NCI-H2029 (cell line): ENCODE data around the gene NFAM1.
A peak's percentile ranks its signal among the peaks of the same experiment; 100 is the strongest.

ENCODE experiments used
- DNase-seq: peaks from one replicate; lab custom pipeline; 2025; lab: John Stamatoyannopoulos, UW

NFAM1 gene

DNA sequence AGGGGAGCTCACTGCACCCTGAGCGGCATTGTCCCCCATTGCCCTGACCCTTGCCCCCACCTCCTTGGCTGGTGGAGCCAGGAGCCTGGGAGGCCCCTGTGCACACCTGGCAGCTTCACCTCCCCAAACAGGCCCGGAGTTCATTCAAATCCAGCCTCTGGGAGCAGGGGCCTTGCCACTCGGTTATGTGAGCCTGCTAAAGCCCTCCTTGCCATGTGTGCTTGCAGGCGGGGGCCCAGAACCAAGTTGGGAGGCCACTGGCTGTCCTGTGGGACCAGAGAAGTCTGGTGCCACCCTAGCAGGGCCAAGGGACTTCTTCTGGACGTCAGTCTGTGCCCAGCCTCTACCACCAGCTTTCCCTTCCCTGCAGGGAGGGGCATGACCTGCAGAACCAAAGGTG lies 48.9 kb downstream of the NFAM1 start:
- no peak for DNase-seq

DNA sequence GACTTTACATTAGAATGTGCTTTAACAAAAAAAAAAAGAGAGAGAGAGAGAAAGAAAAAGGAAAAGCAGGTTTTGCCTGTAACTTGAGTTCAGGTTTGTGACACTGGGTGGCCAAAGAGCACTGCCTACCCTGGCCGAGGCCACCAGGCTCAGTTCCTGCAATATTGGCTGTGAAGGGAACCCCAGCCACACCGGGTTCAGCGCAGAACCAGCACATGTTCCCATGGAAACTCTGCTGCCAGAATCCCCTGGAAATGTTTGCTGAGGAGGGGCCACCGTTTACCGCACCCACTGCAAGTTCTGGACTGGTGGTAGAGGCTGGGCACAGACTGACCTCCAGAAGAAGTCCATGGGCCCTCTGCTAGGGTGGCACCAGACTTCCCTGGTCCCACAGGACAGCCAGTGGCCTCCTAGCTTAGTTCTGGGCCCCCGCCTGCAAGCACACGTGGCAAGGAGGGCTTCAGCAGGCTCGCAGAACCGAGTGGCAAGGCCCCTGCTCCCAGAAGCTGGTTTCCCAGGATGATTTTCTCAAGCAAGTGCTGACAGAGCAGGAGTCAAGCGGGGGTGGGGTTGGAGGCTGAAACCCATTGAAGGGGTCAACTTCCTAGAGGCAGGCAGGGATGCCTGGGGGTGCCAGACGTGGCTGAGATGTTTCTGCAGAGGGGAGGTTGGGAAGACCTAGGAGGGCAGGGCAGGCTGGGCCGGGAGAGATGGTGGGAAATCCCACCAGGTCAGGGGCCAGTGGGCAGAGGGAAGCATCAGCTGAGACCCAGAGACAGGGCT lies 51.2 kb downstream of the NFAM1 start:
- no peak for DNase-seq

DNA sequence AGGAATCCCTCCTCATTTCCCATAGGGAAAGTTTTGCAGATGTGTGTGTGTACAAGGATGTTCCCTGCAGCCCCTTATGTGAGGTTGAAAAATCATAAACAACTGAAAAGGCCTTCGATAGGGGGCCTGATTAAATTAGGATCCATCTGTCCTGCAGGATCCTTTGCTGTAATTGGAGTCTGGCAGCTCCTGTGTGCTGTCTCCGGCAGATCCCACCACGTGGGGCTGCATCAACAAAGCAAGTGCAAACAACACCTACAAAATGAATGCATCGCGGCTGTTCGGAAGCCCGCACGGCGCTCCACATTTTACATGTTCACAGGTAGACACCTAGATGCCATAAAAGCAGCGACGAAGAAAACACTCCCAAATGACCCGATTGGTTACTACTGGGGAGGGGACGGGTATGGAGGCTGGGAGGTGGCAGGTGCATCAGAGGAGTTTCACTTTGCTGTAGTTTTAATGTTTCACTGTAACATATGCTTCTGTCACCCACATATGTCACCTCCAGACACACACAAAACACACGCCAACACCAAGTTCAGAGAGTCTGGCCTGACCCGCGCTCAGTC lies 52.2 kb downstream of the NFAM1 start:
- DNase-seq = no peak

DNA sequence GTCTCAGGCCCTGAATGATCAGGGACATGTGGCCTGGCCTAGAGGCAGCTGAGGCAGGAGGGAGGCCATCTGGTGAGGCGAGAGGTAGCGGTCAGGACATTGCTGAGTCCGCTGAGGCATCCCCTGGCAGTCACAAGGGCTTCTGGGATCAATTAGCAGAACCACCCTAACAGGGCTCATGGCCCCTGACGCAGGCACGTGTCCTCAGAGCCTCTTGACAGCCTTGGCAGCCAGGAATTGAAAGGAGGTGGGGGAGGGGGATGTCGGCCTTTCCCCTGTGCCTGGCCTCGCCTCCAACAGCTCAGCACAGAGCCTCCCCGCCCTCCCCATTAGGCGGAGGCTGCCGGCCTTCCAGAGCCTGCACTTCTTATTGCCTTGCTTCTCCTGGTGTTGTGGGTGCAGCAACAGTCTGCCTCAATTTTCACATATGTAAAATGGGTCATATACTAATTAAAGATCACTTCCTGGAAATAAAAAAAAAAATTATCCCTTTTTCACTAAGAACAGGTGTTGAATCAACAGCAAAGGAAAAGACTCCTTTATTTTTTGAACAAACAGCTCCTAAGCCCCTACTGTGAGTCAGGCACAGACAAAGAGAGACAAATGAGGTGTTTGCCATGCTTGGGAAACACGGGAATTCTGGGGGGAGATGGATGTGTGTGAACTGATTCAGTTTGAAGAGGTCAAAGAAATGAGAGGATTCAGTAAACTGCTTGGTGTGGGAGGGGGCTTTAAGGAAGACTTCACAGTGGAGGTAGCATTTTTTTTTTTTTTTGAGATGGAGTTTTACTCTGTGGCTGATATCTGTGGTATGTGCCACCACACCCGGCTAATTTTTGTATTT lies 55.3 kb downstream of the NFAM1 start:
- DNase-seq = peak; percentile 85

DNA sequence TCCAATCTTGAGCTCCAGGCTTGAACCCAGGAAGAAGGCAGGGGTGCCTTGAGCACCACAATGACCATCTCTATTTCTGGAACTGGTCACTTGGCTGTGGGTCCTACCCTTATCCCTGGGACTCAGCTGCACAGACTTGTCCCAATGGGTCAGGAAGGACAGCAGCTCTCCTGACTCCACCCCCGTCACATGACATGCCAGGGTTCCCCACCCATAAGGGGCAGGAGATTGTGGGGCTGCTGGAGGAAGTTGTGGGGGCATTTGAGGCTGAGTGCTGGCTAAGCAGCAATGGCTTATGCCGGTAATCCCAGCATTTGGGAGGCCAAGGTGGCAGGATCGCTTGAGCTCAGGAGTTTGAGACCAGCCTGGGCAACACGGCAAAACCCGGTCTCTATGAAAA lies 56.2 kb downstream of the NFAM1 start:
- DNase-seq = no peak

DNA sequence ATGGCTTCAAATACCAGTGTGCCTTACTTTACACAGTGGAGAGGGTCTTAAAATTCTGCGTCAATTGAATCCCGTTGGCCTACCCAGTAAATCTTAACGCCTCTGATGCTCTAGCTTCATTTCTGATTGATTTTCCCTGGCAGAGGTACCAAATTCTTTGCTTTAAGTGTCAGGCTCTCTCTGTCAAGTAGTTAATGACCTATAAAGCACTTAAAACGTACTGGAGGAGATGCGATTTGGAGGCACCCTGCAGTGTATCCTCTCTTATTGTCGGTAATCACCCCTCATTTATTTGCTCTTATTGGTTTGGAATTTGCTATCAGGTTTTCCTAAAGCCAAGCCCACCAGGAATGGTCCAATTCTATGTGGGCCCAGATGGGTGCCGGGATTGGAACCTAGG lies 59.2 kb downstream of the NFAM1 start:
- no peak for DNase-seq

DNA sequence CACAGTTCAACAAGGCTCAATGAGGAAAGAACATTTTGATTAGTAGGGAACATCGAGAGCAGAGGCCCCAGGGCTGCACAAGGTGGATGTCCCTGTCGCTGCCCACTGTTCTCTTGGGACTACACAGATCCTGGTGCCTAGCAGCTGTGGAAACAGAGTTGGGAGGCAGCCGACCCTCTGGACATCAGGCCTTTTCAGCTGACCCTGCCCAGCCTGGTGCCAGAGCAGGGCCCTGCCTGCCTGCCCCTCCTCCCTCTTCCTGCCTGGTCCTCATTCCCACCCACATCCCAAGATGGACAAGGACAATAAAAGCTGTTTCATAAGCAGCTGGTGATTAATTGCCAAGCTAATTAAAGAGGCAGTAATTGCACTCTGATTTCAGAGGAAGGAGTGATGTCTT lies 60.7 kb downstream of the NFAM1 start:
- no peak for DNase-seq

DNA sequence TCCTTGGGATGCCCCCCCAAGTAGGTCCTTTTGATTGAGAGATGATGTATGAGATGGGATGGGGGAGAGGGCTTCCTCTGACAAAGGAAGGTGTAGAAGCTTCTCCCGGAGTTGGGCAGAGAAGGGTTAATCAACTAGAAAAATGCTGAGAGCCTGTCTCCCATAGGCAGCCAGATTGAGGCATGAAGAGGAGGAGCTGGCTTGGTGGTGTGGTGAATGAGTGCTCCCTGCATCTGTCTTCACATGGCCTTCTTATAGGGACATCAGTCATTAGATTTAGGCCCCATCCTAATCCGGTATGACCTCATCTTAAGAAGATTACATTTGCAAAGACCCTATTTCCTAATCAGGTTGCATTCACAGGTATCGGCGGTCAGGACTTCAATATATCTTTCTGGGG lies 61.1 kb downstream of the NFAM1 start:
- DNase-seq = no peak

DNA sequence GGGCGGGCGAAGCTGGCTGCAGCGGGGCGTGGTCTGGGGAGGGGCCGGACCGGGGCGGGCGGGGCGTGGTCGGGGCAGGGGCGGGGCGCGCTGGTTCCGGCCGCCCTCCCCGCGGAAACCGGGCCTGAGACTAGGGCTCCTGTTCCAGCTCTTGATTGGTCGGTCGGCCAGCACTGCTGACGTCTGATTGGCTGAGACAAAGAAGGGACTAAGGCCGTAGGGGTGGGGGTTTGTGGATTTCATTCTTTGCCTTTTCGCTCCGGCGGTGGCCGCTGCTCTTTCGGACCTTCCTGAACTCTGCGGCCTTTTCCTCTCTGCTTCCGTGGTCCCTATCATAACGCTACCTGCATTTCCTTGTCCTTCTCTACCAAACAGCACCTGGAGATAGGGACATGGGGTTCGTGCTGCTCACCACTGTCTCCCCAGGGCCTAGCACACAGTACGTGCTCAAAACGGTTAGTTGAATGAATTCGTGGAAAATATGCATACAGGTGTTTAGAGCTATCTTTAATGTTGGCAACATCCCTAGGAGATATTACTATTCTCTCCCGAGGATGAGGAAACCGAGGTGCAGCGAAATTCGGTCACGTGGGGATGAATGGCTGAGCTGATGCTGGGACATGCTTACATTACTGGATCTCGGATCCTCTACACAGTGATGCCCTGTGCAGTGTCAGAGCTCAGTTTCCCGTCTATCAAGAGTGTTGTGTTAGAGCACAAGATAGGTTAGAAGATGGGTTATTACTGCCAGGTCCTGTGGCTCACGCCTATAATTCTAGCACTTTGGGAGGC lies 62.8 kb downstream of the NFAM1 start:
- peak; percentile 87 for DNase-seq

DNA sequence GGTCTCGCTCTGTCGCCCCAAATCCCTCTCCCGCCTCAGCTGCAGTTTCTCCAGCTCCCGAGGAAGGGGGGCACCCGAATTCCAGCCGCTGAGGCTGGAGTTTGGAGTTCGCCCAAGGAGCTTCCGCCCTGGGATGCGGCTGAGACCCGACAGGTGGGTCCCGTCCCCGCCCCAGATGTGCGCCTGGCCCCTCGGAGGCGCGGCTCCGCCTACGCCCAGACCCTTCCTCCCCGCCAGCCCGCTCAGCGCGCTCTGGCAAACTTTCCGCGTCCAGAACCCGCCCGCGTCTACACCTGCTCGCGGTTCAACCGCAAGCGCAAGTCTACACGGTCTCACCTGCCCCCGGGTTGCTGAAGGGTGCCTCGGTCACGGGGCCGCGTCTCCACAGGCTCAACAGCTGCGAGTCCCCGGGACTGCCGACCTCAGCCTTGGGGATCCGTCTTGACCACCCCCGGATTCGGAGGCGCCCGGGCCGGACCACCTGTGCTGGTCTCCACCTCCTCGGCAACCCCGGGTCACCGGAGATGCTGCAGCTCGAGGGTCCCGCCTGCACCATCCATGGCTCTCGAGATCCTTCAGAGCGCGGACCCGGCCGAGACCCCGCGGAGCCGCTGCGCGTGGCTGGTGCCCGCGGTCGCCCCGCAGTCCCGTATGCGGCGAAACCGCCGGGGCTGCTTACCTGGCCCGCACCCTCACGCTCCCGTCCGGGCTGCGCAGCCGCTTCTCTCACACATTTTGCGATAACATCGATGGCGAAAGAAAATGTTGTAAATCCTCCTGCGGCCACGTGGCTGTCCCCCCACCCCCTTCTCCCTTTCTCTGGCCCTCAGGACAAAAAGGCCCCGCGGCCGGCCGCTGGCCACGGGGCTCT lies 63.6 kb downstream of the NFAM1 start:
- DNase-seq = no peak

DNA sequence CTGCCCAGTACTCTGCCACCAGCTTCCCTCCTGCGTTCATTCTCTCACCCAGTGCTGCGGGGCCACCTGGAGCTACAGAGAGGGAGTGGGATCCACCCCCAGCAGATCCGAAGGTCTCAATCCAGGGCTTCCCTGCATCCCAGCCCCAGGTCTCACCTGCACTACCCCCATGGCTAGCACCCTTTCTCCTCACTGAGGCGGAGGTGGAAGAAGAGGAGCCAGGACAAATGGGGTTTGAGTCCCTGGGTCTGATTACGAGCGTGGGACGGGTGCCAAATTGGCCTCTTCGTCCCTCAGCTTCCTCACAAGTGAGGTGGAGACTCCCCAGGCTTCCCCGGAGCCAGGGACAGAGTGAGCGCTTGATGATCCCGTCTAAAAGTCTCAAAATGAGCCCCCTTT lies 64.2 kb downstream of the NFAM1 start:
- no peak for DNase-seq

DNA sequence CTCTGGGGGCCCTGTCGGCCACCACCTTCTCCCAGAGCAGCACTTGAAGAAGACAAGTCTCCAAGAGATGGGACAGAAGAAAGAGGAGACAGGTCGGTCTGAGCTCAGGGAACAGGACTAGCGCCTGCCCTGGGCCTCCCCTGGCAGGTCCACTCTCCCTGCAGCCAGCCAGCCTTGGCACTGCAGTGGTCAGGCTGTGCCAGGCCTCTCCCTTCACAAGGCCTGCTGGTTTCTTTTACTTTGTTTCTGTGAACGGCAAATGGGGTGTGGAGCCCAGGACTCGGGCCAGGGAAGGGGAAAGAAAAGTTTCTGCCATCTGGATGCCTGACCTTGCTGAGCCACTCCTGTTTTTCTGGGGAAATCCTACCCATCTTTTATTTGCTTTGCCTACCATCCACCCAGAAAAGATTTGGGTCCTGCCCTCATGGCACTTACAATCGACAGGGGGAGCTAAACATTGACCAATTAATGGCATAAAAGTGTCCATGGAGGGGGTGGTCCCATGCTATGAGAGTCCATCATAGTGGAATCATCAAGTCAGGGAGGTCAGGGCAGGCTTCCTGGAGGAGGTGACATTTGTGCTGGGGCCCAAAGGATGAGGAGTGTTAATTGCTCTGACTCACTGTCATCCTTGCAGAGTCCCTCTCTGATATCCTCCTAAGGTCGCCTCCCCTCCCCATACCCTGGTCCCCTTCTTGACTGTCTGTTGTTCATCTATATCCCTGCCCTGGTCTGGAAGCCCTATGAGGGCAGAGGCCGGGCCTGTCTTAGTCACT lies 65.2 kb downstream of the NFAM1 start:
- DNase-seq = no peak

DNA sequence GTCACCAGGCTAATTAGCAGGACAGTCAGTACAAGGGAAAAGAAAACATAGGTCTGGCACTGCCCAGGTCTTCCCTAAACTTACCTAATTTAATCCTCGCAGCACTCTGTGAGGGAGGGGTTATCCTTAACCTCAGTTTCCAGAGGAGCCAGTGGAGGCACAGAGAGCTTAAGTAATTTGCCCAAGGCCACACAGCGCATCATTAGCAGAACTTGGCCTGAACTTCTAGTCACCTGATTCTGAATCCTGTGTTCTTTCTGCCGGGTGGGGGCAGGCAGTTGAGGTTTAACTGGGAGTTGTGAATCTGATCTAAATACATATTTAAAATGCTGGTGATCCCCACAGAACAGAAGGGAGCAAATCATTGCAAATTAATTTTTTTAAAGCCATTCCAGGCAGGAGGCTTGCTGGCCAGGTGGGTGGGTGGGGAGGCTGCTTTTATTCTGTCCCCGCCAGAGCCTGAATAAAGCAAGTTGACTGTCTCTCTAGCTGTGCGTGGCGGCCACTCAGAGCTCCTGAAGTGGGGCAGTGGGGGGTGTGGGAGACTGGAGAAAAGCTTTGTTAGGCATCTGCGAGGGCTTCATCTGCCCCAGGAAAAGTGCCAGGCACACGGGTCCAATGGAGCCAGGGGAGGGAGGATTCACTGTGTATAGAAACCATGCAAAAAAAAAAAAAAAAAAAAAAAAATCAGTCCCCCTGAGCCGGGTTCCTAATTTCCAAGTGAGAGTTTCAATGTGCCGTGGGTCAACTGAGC lies 66.1 kb downstream of the NFAM1 start:
- no peak for DNase-seq

DNA sequence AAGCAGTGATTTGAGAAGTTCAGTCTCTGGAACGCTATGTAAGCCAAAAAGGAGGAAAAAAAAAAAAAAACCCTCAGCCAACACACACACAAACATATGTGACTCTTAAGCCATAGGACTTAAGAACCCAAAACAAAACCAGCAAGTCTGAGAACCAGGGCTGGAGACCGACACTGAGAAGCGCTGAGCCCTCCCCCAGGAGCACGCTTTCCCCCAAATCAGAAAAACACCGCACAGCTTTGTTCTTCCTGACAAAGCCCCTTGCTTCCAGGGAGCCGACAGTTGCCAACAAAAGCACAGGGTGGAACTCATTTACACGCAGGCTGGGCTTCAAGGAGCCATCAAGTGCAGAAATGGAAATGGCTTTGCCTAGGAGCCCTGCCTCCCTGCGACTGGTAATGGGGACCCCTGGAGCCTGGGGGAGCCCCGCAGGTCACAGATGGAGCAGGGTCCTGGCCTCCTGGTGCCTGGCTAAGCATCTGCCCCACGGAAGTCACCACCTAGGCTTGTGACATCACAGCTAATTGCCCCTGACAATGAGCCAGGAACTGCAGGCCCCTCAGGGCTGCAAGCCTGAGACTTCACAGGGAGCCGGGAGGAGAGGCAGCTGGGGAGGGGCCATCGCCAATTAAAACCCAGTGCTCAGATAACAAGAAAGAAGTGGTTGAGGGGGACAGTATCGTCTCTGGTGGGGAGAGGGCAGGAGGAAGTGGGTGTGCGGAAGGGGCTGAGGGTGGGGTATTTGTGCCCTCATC lies 66.9 kb downstream of the NFAM1 start:
- DNase-seq = no peak

DNA sequence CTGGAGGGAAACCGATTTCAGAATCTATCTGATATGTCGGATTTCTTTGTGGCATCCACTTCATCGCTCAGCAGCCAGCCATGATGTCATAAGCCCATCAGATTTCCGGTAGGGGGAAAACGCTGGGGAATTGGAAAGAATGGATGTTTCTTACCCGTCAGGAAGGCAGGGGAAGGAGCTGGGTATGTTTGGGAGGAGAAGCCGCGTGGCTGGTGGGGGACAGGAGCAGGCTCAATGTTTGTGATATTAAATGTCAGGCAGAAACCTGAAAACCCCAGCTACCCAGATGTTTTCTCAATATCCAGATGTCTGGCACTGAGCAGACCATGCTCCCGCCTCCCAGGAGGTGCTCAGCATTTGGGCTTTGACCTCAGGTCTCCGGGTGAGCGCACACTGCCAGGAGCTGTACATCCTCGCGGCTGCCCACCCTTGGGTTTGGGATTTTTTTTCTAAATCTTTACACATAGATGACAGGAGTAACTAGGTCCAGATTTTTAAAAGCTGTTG lies 67.5 kb downstream of the NFAM1 start:
- no peak for DNase-seq

DNA sequence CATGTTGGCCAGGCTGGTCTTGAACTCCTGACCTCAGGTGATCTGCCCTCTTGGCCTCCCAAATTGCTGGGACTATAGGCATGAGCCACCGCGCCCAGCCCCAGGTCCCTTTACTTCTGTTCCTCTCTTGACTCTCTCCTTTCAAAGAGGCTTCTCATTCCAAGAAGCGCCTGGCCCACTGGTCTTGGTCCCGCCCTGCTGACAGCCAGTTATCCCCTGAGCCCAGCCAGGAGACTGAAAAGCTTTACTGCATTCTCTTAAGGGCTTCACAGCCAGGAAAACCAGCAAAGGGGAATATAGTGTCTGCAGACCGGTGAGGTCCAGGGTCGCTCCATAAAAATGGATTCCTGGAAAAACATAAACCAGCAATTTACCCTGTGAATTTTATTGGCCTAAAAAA lies 68.3 kb downstream of the NFAM1 start:
- no peak for DNase-seq

DNA sequence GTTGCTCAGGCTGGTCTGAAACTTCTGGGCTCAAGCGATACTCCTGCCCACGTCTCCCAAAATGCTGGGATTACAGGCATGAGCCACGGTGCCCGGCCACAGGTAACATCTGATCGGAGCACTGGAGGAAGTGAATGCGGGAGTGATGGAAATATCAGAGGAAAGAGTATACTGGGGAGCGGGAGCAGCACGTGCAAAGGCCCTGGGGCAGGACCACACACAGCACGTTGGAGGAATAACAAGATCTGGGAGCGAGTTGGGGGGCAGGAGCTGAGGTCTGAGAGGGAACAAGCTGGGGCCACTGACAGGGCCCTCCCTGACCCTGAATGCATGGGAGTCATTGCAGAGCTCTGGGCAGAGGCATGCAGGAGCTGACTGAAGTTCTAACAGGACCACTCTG lies 70.7 kb downstream of the NFAM1 start:
- DNase-seq = no peak

DNA sequence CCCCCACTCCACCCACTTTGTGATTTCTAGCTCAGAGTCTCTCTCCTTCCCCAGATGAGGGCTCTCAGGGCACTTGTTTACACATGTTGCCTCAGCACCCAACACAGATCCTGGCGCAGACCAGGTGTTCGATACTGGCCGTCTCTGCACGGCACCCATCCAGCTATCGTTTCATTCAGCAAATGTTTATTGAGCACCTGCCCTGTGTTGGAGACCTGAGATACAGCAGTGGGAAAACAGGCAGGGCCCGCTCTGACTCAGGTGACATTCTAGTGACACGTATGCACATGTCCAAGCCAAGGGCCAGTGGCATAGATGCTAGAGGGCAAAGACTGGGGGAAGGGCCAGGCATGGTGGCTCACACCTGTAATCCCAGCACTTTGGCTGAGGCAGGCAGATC lies 71.9 kb downstream of the NFAM1 start:
- peak; percentile 70 for DNase-seq
